NCI-H128 (cell line): Measurements from ENCODE around the gene PRPH.
A peak's percentile ranks its signal among the peaks of the same experiment; 100 is the strongest.
"Not testable (repeated sequence)": the region's sequence is repeated elsewhere in the genome, so short reads cannot be mapped to it uniquely, and the experiment has no call there.

Source experiments
- DNase-seq: peaks from one replicate; lab custom pipeline; 2025; ENCODE audit not compliant: unreplicated experiment; lab: John Stamatoyannopoulos, UW

The PRPH gene

DNA sequence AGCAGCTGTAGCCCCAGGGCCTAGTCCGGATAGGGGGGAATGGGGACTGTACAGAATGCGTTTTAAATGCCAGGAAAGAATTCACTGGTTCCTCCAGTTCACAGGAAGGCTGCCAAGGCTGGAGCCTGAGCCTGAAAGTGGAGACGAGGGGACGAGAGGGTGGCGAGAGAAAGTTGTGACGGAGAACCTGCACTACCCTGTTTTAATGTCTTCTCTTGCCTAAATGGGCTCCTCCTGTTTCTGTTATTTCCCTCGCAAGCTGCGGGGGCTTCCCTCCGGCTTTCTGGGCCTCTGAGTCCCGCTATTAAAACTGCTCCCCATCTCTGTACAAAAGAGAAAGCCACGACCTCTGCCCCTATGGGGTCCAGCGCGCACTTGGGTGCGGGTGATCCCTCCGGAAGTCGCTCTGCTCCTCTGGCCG is 37.5 kb downstream of the PRPH start:
- no peak for DNase-seq

DNA sequence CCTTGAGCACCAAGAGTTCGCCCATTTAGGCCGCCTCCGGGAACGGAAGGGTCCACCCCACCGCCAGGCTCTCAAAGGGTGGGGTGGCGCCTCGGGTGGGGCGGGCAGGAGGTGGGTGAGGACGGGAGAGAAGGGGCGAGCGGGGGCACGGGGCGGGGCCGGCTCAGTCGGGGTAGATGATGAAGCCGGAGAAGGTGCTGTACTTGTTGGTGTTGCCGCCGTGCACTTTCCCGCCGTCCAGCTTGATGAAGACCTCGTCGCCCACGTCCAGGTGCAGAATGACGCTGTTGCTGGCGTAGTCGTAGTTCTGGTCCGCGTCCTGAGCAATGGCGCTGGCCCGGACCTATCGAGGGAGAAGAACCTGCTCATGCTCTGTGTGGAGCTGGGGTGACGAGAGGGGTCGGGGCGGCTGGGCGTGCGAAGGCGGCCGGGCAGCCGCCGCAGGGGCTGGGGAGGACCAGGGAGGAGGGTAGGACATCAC is 38.0 kb downstream of the PRPH start:
- DNase-seq: no peak

DNA sequence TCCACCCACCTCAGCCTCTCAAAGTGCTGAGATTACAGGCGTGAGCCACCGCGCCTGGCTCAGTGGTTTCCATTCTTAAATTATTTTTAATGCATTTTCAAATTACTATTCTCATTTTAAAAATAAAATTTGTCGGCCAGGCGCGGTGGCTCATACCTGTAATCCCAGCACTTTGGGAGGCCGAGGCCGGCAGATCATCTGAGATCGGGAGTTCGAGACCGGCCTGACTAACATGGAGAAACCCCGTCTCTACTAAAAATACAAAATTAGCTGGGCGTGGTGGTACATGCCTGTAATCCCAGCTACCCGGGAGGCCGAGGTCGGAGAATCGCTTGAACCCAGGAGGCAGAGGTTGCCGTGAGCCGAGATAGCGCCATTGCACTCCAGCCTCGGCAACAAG is 38.8 kb downstream of the PRPH start:
- not testable (repeated sequence) for DNase-seq

DNA sequence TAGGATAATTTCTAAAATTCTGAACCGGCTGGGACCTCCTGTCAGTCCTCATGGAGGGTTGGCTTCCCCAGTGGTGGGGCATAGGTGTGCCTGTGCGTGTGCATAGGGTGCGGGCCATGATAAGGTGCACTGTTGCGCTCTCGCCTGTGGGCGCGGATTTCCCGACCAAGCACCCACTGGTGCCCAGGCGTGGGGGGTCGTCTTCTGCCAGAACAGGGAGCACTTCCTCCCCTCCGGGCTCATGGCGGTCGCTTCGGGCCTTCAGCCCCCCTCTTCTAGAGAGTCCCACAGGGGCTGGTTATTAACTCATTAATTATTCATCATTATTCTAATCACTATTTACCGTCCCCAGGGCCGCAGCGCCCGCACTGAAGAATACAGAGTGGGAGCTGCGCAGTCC is 39.3 kb downstream of the PRPH start:
- DNase-seq: no peak

DNA sequence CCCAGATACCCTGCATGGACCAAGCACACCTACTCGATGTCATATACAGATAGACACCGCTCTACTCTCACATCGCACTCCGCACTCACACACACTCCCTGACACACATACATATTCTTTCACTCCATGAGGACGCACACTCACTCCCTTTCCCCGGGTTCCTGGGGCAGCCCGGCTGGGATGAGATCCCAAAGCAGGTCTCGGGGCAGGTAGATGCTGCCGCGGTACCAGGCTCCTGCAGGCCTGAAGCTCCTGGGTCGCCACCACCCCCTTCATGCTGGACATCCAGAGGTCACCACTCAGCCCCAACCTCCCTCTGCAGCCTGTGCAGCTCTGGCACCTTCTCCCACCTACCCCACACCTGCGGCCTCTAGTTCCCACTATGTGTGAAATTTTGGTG is 39.7 kb downstream of the PRPH start:
- no peak for DNase-seq

DNA sequence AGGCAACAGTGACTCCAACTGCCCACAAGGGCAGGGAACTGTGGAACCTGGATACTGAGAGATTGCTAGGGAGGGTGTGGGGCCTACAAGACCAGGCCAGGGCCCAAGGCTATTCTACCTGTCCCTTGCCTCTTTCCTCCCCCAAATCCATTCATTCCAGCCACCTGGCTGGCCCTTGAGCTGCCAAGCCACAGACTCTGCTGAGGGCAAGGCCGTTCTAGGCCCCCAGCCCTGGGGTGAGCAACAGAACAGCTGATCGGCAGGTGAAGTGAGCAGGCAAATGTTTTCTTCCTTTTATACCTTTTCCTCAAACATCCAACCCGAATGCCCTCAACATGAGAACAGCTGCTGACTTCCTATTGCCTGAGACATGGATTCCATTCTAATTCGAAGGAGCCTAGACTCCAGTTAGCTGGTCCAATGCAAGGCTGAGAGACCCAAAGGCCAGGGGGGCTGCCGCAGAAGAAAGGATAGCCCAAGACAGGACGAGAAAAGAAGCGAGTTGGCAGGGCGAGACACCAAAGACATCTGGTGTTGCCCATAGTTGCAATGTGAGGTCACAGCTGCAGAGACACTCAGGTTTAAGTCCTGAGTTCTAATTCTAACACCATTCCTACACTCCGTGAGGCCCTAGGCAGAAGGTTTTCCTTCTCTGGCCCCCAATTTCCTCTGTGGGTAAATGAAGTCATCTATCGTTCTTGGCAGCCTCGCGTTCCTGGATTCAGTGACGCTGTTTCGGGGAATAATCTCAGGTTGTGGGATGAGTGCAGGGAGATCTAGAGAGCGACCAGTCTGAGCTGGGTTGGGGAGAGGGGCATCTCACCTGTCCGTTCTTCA is 40.4 kb downstream of the PRPH start:
- no peak for DNase-seq

DNA sequence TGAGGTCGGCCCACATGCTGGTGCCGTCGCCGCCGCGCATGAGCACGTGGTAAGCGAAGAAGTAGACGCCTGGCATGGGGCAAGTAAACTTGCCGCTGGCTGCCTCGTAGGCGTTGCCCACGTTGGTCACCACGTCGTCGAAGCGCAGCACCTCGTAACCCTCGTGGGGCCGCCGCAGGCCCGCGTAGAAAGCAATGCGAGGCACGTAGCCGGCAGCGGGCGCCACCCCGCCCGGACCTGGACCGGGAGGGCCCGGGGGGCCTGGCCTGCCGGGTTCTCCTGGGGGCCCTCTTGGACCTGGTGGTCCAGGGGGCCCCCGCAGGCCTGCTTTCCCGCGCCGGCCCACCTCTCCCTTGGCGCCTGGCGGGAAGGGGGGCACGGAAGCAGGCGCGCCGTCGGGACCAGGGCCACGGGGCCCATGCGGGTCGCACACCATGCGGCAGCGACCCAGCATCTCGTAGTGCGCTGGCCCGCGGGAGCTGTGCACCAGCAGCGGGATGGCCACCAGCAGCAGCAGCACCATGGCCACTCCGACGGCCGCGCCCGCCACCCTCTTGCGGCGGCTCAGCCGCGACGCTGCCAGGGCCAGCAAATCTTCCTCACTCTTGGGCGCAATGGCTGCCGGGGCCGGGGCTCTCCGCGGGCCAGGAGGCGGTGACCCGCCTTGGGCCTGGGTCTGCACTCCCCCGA is 41.2 kb downstream of the PRPH start:
- no peak for DNase-seq

DNA sequence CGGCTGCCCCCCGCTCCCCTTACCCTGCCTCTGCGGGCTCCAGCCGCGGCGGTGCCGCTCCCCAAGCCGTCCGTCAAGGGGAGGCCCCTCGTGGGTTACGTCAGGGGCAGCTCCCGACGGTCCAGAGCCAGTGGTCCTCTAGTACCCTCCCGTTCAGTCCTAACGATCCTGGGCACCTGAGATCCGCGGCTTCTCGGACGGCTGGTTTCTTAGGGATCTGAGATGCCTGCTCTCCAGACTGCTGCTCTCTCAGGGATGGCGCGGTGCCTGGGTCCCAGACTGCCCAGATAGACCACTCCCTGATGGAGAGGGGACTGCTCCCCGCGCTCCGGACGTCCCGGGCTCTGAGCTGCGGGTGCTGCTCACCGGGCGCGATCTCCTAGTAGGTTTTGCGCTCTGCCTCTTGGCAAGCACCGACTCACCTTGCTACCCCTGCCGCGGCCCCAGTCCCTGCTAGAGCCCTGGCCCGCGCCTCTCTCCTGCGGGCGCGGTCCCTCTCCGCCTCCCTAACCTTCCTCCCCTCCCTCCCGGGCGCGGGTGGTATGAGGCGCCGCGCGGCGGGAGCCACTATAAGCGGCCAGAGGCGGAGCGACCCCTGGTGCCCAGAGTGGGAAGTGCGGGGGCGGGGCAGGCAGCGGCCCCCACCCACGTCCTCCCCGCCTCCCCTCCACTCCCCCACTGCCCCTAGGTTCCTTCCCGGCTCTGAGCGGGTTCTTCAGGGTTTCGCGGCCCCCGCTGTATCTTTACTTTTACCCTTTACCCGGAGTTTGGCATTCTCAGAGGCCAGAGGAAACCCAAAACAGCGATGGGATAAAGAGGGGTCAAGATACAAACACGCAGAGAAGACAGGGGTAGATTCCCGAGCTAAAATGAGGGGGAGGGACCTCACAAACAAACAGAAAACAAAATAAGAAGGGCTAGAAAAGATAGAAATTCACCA is 42.0 kb downstream of the PRPH start, which contains the start of gene C1QL4:
Gene C1QL4 (minus strand): TSS at position 544 of the 940 bp plus-strand sequence. CDS start 711 bp downstream, outside the sequence.
- peak; percentile 67 for DNase-seq

DNA sequence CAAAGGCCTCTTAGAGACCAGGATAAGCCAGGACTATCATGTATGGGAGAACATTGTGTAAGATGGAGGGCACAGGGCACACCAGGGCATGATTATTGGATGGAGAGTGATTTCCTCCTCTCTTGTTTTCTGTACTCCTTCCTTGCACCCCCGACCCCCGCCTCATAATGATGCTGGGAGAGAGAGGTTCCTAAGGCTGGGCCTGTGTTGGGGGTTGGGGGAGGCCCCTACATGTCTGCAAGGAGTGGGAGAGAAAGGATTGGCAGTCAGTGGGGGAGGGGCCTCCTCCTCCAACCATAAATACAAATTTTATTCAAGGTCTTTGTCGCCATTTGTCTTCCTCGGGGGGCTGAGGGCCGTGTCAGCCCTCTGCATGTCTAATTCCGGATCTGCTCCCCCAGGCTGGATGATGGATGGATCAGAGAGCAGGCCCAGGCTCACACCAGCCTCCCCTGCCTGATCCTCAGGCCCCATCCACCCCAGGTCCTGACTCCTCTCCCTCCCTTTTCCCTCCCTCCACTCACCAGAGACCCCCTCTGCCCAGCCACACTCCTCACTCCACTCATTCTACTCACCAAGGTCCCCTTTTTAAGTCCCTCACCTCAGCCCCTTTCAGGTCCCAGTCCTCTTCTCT is 44.0 kb downstream of the PRPH start:
- DNase-seq: no peak

DNA sequence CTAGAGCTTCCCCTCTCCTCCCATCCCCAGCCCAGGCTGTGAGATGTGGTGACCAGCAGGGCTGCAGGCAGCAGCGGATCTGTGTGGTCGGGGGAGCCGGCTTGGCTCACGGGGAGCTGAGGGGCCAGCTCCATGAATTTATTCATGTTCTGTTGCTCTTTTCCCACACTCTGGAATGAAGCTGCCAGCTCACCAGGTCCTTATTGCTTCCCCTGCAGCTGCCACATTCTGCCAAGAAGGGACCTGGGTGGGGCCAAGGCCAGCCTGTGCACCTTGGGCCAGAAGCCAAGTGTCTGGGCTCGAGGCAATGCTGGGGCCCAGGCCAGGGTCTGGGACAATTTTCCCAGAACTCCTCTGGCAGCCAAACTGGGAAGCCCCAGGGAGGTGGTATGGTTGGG is 44.5 kb downstream of the PRPH start:
- no peak for DNase-seq

DNA sequence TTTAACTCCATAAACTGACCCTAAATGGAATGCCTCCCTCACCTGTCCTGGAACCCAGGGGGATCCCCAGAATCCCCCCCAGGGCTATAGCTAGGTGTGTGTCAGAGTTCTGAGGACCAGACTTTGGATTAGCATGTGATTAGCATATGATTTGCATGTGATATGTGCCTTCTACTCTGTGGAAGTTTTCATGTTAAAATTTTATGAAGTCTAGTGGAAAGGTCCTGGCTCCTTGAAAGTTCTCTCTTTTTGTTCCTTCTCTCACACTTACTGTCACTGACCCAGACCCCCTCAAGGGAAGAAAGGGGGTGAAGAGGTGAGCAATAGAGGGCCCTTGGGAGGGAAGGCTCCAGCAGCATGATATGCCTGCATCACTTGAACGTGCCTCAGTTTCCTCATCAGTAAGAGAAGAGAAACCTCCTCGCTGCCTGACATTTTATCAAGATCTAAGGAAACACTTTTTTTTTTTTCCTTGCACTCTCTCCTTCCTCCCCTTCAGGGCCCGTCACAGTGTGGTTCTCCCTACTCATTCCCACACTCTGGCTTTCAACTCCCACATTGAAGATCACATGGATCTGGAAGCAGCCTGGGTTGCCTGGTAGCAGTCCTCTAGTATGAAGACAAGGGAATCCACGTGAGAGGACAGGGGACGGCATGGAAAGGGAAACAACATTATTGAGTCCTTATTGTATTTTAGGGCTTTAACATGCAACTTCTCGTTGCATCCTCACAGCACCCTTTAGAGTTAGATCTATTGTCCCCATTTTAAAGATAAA is 45.3 kb downstream of the PRPH start:
- no peak for DNase-seq

DNA sequence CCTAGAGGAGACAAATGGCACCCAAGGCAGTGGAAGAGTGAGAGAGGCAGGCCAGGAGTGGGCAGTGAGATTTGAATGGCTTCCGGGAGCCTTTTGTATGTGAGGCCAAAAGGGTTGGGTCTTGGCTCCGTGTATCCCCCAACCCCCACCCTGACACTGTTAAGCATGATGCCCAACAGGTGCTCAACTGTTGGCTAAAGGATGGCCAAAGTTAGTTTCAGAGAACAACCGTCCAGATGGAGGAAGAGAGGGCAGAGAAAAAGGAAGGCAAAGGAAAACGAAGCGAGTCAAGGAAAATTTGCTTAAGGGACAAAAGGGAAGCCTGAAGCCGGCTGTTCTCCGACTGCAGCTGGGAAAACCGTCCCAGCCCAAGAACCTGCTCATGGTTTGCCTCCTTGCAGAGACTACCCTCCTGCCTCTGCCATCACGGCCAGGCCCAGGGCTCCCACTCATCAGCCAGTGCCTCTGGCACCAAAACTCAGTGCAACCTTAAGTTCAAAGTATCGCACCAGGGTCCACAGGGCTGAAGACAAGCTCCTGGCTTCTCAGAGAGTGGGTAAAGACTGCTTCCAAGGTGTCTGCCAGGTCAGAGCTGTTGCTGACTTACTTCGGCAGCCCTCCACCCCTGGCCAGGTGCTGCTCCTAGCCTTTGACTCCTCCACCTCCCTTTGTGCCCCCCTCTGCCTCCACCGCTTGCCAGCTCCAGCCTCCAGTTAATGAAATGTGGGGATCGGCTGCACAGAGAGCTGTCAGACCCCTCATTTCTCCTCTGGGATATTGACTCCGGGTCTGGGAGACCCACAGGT is 46.2 kb downstream of the PRPH start:
- DNase-seq: no peak

DNA sequence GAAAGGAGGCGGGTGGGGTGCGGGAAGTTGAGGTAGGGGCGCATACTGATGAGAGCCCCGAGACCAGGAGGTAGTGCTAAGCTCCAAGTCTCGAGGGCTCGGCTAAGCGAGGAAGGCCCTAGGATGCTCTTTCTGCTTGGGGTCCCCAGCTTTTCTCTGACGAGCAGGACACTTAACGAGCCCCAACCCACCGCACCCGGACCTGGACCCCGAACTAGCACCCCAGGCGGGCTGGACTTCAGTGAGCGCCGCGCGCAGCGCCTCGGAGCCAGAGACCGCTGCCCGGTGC is 46.8 kb downstream of the PRPH start:
- no peak for DNase-seq

DNA sequence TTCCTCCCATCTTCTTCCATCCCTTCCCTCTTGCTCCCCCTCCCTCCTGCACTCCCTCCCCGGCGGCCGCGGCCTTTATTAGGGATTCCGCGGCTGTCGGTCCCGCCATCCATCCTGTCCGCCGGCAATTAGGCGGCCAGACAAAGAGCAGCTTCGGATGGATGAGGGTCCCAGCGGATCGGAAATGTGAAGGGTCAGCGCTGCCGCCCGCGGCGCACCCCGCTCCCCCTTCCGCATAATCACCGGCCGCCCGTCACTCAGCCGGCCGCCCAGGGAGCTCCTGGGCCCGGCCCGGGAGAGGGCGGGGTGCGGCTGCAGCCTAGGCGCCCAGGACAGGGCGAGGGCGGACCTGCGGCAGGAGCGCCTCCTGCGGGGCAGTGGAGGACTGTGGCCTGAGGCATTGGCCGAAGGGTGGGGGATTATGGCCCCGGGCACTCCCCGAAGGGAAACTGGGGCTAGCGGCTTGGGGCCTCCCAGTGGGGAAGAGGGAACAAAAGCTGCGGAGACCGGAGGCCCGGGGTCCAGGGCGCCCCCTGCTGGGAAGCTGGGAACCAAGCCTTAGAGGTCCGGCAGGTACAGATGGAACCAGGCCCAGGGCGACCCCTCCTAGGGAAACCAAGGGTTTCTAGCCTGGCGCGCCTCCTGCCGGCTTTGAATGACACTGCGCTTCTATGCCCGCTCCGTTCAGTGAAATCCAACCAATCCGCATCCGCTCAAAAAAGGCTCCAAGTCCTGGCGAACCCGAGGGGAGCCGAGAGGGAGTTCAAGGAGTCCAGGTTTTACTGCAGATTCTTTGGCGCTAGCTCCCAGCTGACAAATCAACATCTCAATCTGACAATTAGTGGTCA is 47.3 kb downstream of the PRPH start:
- DNase-seq: peak; percentile 84

DNA sequence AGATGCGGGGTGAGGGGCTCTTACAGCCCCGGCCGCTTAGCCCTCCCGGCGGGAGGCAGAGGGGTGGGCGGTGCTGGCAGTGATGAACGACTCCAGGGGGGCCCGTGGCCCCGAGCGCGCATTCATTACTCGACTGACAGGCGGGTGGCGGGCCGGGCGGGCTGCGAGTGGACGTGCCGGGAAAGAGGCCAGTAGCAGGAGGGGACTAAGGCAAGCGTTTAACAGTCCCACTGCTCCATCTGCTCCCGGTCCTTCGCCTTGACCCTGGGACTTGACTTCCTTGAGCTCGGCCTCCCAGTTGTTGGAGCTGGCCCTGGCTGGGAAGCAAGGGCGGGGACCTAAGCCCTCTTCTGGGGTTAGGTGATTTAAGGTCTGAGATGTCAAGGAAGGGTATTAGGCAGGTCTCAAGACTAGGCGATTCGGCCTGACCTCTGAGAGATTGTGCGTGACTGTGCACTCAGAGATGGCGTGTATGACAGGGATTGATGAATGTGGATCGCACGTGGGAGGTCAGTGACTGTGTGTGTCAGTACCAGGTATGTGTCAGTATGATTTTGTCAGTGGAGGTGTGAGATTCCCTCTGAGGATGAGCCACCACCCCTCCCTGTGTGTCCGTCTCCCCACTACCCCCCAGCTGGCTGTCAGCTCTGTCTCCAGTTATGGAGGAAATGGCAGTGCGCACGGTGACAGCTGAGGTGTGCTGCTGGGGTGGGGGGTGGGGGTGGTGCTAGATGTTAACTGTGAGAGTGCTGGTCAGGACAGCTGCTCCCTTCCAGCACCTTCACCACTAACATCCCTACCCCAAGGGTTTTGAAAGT is 48.2 kb downstream of the PRPH start:
- DNase-seq: no peak

DNA sequence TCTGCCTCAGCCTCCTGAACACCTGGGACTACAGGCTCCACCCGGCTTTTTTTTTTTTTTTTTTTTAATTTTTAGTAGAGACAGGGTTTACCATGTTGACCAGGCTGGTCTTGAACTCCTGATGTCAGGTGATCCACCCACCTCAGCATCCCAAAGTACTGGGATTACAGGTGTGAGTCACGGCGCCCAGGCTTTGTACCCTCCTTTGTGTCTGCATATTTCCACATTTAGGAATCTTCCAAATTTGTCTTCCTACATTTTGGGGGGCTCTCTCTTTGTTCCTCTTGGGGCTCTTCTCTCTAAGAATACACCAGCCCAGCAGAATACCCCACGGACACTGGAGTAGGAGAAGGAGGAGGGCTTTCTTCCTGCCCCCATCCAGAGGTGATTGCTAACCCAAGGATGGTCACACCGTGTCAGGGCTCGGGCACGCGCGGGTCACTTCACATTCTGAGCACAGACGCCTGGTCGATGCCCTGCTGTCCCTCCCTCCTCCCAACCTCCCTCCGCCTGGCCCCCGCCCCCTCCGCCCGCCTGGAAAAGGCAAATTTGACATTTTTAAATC is 49.6 kb downstream of the PRPH start:
- DNase-seq: no peak
